ENCODE data around the gene RHOBTB1.
A peak's percentile ranks its signal among the peaks of the same experiment; 100 is the strongest.

The RHOBTB1 gene

DNA sequence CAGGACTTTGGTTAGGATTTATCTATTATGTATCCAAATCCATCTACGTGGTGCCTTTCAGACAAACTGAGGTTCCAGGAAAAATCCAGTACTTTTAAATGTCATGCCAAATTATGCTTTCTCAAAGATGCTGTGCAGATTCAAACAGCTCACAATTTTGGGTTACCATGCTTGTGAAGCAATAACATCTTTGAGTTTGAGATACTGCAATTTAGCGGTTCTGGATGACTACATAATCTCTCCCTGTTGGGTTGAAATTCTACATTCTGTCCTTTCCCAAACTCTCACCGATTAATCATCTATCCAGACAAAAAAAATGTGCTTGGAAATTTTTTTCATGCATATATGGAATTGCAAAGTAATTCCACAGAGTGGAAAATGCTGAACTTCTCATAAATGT is 3.5 kb downstream of the RHOBTB1 start:
- Histone ChIP-seq H3K27ac (ENCODE audit: low read depth, low read length) (no peak overlapping the region), H4K8ac (ENCODE audit: low read depth, low read length) (no peak overlapping the region), H3K27me3 (ENCODE audit: insufficient read depth, low read length) (no peaks in the 10 kb centered on the region), H2BK120ac (ENCODE audit: insufficient read depth, low read length, poor library complexity) (no peak overlapping the region), H3K23ac (ENCODE audit: low read length) (no peak overlapping the region), H2AK5ac (ENCODE audit: low read length) (no peak overlapping the region), H2BK12ac (ENCODE audit: low read length) (no peak overlapping the region), H3K79me2 (ENCODE audit: control insufficient read depth, insufficient read depth, low read length, poor library complexity) (peaks cover 11% of the 10 kb centered on the region), H3K4me2 (ENCODE audit: low read length) (no peak overlapping the region), H3K4me3 (ENCODE audit: low read depth, low read length) (no peak overlapping the region), H3K18ac (ENCODE audit: low read length) (no peak overlapping the region), H2AFZ (ENCODE audit: insufficient read depth, low read length, poor library complexity) (no peak overlapping the region), H4K12ac (ENCODE audit: low read depth, low read length) (no peak overlapping the region), H3K36me3 (ENCODE audit: control insufficient read depth in 1 of 2, insufficient read depth in 2 of 2, low read length in 2 of 2) (peaks cover 0 to 2% of the 10 kb centered on the region in 2 experiments), H4K91ac (ENCODE audit: low read depth, low read length) (no peak overlapping the region), H3K14ac (ENCODE audit: low read length) (no peak overlapping the region), H3K9me3 (ENCODE audit: insufficient read depth, low read depth, low read length) (no peaks in the 10 kb centered on the region), H3K4ac (ENCODE audit: low read depth, low read length) (no peak overlapping the region), H3K9ac (ENCODE audit: low read length) (no peak overlapping the region), H3K4me1 (ENCODE audit: control insufficient read depth in 1 of 2, insufficient read depth in 2 of 2, low read length in 2 of 2) (peaks cover 2 to 3% of the 10 kb centered on the region in 2 experiments), H2BK5ac (ENCODE audit: low read depth, low read length, poor library complexity) (no peak overlapping the region), H3K79me1 (ENCODE audit: low read length) (peaks cover 16% of the 10 kb centered on the region)
- DNase-seq: no peak
- WGBS (ENCODE audit: extremely low coverage, insufficient coverage, insufficient read length): no CpG with 5 or more reads among the region's 3 CpGs

DNA sequence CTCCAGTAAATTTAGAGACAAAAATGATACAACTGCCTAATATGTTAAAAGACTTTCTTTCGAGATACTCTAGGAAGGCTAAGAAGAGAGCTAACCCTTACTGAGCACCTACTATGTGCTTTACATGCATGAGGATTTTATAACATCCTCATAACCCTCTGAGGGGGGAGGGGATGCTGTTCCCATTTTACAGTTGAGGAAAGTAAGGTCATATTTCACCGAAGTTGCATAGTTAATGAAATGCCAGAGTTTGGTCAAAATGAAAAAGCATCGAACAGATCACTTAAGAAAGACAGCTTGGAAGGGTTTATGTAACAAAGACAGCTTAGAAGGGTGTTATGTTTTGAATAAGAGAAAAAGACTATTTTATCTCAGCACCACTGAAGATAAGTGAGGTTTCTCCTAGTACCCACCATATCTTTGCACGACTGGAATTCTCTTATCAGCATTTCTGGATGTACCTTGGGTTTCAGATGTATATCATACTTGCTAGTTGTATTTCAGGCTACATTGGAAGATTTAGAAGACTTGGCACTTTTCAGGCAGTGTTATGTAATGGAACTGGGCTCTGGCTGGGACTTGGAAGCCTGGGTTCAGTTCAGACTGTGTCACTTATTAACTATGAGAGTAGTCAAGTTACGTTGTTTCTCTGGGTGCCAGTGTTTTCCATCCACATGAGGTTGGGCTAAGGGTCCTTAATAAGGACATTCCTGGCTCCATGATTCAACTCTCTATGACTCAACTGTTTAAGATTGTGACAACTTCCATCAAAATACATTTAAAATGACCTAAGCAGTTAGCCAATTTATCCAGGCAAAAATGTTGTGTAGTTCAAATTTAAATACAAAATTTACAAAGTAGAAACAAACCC is 6.0 kb downstream of the RHOBTB1 start:
- no peak overlapping the region for H2BK5ac ChIP-seq (ENCODE audit: low read depth, low read length, poor library complexity)

DNA sequence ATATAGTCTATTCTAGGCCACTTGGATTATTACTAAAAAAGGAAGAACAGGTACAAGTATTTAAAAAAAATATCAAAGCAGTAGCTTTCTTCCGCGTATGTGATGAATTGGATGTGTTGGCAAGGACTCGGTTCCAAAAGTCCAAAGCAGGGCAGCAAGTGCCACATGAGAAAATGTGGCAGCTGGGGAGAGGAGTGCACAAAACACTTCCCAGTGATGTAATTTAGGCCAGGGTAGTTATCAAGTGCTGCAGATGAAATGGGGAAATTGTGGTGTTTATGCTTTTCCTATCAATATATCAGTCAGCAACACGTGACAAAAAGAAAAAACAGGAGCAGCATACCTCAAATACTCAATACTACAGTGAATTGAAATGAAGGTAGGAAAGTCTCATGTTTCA is 7.0 kb downstream of the RHOBTB1 start:
- Histone ChIP-seq H3K4me1 (ENCODE audit: control insufficient read depth in 1 of 2, insufficient read depth in 2 of 2, low read length in 2 of 2) (no peaks in the 10 kb centered on the region), H2BK120ac (ENCODE audit: insufficient read depth, low read length, poor library complexity) (no peak overlapping the region), H3K36me3 (ENCODE audit: control insufficient read depth in 1 of 2, insufficient read depth in 2 of 2, low read length in 2 of 2) (peaks cover 0 to 4% of the 10 kb centered on the region in 2 experiments), H2BK12ac (ENCODE audit: low read length) (no peak overlapping the region), H3K27me3 (ENCODE audit: insufficient read depth, low read length) (no peaks in the 10 kb centered on the region), H3K14ac (ENCODE audit: low read length) (no peak overlapping the region), H3K4me3 (ENCODE audit: low read depth, low read length) (no peak overlapping the region), H4K8ac (ENCODE audit: low read depth, low read length) (no peak overlapping the region), H4K12ac (ENCODE audit: low read depth, low read length) (no peak overlapping the region), H3K23ac (ENCODE audit: low read length) (peak overlapping the region; percentile 92), H3K9me3 (ENCODE audit: insufficient read depth, low read depth, low read length) (no peaks in the 10 kb centered on the region), H3K9ac (ENCODE audit: low read length) (no peak overlapping the region), H3K27ac (ENCODE audit: low read depth, low read length) (no peak overlapping the region), H4K91ac (ENCODE audit: low read depth, low read length) (no peak overlapping the region), H3K4me2 (ENCODE audit: low read length) (no peak overlapping the region), H3K79me1 (ENCODE audit: low read length) (no peaks in the 10 kb centered on the region), H3K18ac (ENCODE audit: low read length) (no peak overlapping the region), H2BK5ac (ENCODE audit: low read depth, low read length, poor library complexity) (no peak overlapping the region), H2AK5ac (ENCODE audit: low read length) (no peak overlapping the region), H2AFZ (ENCODE audit: insufficient read depth, low read length, poor library complexity) (no peak overlapping the region), H3K4ac (ENCODE audit: low read depth, low read length) (no peak overlapping the region), H3K79me2 (ENCODE audit: control insufficient read depth, insufficient read depth, low read length, poor library complexity) (no peaks in the 10 kb centered on the region)
- WGBS (ENCODE audit: extremely low coverage, insufficient coverage, insufficient read length): no CpG with 5 or more reads among the region's 4 CpGs
- DNase-seq: no peak

More for the DNA sequence above, 6.0 kb downstream of the RHOBTB1 start:
- Histone ChIP-seq H3K18ac (ENCODE audit: low read length) (no peak overlapping the region), H4K12ac (ENCODE audit: low read depth, low read length) (no peak overlapping the region), H3K4ac (ENCODE audit: low read depth, low read length) (no peak overlapping the region), H3K4me1 (ENCODE audit: control insufficient read depth in 1 of 2, insufficient read depth in 2 of 2, low read length in 2 of 2) (peaks cover 0 to under 1% of the 10 kb centered on the region in 2 experiments), H3K9me3 (ENCODE audit: insufficient read depth, low read depth, low read length) (no peaks in the 10 kb centered on the region), H2BK120ac (ENCODE audit: insufficient read depth, low read length, poor library complexity) (no peak overlapping the region), H3K27me3 (ENCODE audit: insufficient read depth, low read length) (no peaks in the 10 kb centered on the region), H3K14ac (ENCODE audit: low read length) (no peak overlapping the region), H3K9ac (ENCODE audit: low read length) (no peak overlapping the region), H3K79me1 (ENCODE audit: low read length) (no peaks in the 10 kb centered on the region), H2AFZ (ENCODE audit: insufficient read depth, low read length, poor library complexity) (no peak overlapping the region), H4K8ac (ENCODE audit: low read depth, low read length) (no peak overlapping the region), H2AK5ac (ENCODE audit: low read length) (no peak overlapping the region), H3K4me2 (ENCODE audit: low read length) (no peak overlapping the region), H2BK12ac (ENCODE audit: low read length) (no peak overlapping the region), H3K23ac (ENCODE audit: low read length) (no peak overlapping the region), H3K4me3 (ENCODE audit: low read depth, low read length) (no peak overlapping the region), H3K36me3 (ENCODE audit: control insufficient read depth in 1 of 2, insufficient read depth in 2 of 2, low read length in 2 of 2) (peaks cover 0 to 4% of the 10 kb centered on the region in 2 experiments), H3K27ac (ENCODE audit: low read depth, low read length) (no peak overlapping the region), H3K79me2 (ENCODE audit: control insufficient read depth, insufficient read depth, low read length, poor library complexity) (no peaks in the 10 kb centered on the region), H4K91ac (ENCODE audit: low read depth, low read length) (no peak overlapping the region)
- peak; percentile 36 to 76 for DNase-seq
- no CpG with 5 or more reads among the region's 5 CpGs for WGBS (ENCODE audit: extremely low coverage, insufficient coverage, insufficient read length)

DNA sequence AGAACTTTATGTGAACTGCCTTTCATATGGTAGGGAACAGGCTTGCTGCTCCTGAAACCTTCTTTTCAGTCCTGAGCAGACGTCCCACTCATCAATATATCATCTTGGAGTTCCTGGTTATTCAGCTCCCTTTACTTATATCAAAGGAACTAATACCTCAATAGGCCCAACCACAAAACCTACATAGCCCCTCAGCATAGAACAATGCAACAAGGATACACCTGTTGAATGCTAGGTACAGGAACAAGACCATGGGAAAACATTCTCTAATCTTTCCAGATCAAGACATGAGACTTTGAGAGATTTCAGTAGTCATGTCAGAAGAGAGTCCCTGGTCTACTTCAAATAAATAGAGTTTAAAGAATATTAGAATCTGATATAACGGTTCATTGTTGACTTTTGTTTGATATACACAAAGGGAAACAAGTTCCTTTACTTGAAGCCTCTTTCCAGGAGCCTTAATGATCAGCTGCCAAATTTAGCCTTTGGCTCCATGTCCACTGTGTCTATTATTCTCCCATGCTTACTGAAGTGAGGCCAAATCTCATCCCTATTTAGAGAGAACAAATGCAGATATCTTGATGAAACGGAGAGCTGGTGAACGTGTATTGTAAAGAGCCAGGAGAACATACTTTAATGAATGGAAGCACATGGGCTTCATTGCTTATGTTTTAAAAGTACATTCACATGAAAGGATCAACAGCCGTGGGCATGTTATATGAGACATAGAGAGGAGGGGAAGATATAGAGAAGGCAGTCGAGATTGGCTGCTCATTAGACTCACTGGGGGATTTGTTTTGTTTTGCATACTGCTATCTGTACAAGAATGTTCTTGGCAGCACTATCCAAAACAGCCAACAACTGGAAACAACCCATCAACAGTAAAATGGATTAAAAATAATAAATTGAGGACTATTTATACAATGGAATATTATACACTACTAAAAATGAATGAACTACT is 9.5 kb downstream of the RHOBTB1 start:
- H2BK5ac ChIP-seq (ENCODE audit: low read depth, low read length, poor library complexity): no peak overlapping the region
- H3K18ac ChIP-seq (ENCODE audit: low read length): no peak overlapping the region
- no peak overlapping the region for H4K91ac ChIP-seq (ENCODE audit: low read depth, low read length)
- H2BK120ac ChIP-seq (ENCODE audit: insufficient read depth, low read length, poor library complexity): no peak overlapping the region
- H3K79me1 ChIP-seq (ENCODE audit: low read length): no peaks in the 10 kb centered on the region
- H3K4ac ChIP-seq (ENCODE audit: low read depth, low read length): no peak overlapping the region
- H3K9ac ChIP-seq (ENCODE audit: low read length): no peak overlapping the region
- peaks cover 0 to 4% of the 10 kb centered on the region in 2 experiments for H3K36me3 ChIP-seq (ENCODE audit: control insufficient read depth in 1 of 2, insufficient read depth in 2 of 2, low read length in 2 of 2)
- no peak overlapping the region for H3K4me2 ChIP-seq (ENCODE audit: low read length)
- H2BK12ac ChIP-seq (ENCODE audit: low read length): no peak overlapping the region
- H4K12ac ChIP-seq (ENCODE audit: low read depth, low read length): no peak overlapping the region
- WGBS (ENCODE audit: extremely low coverage, insufficient coverage, insufficient read length): no CpG with 5 or more reads among the region's 6 CpGs
- no peak overlapping the region for H3K27ac ChIP-seq (ENCODE audit: low read depth, low read length)
- no peak overlapping the region for H4K8ac ChIP-seq (ENCODE audit: low read depth, low read length)
- no peak overlapping the region for H3K4me3 ChIP-seq (ENCODE audit: low read depth, low read length)
- DNase-seq: no peak
- no peak overlapping the region for H3K23ac ChIP-seq (ENCODE audit: low read length)
- no peaks in the 10 kb centered on the region for H3K4me1 ChIP-seq (ENCODE audit: control insufficient read depth in 1 of 2, insufficient read depth in 2 of 2, low read length in 2 of 2)
- no peak overlapping the region for H2AFZ ChIP-seq (ENCODE audit: insufficient read depth, low read length, poor library complexity)
- no peaks in the 10 kb centered on the region for H3K79me2 ChIP-seq (ENCODE audit: control insufficient read depth, insufficient read depth, low read length, poor library complexity)
- no peaks in the 10 kb centered on the region for H3K9me3 ChIP-seq (ENCODE audit: insufficient read depth, low read depth, low read length)
- H2AK5ac ChIP-seq (ENCODE audit: low read length): no peak overlapping the region
- no peak overlapping the region for H3K14ac ChIP-seq (ENCODE audit: low read length)
- no peaks in the 10 kb centered on the region for H3K27me3 ChIP-seq (ENCODE audit: insufficient read depth, low read length)
